GM23338 (cell line): ENCODE data around the gene MLLT10. TPM values are rescaled to one million over a fixed set of nuclear protein-coding genes. Genes with fewer than 3 reads are reported as not detected.

ENCODE experiments used
- ATAC-seq: fragments of 200-7000 bp; cut with Tn5 transposase; 3 replicates; pipeline ENCODE4 v1.9.1; 2020
- DNase-seq: peaks from one replicate; pipeline ENCODE4 v3.0.0-alpha.2; 2015; ENCODE audit warnings: low spot score
- H2AFZ ChIP-seq: fragments of 200-600 bp; sonication (generic); 2 replicates; pipeline ENCODE4 v1.8.0; 2016; ENCODE audit warnings: antibody characterized with exemption, mild to moderate bottlenecking, moderate library complexity
- H3F3A ChIP-seq: fragments of 200-600 bp; sonication (generic); replicated peaks from 2 replicates; pipeline ENCODE4 v1.8.0; 2017; ENCODE audit warnings: antibody characterized with exemption, mixed run types, low read depth
- H3K27ac ChIP-seq: fragments of 200-600 bp; sonication (generic); 2 replicates; pipeline ENCODE4 v1.6.1; 2016; ENCODE audit warnings: low read depth
- H3K27me3 ChIP-seq: fragments of 200-600 bp; sonication (generic); 2 replicates; pipeline ENCODE4 v1.8.0; 2016; ENCODE audit warnings: mild to moderate bottlenecking, mixed run types, moderate library complexity; ENCODE audit not compliant: insufficient read depth
- H3K36me3 ChIP-seq: fragments of 200-600 bp; sonication (generic); 2 replicates; pipeline ENCODE4 v1.8.0; 2016; ENCODE audit warnings: mild to moderate bottlenecking; ENCODE audit not compliant: insufficient read depth
- H3K4me1 ChIP-seq: fragments of 200-600 bp; sonication (generic); 2 replicates; pipeline ENCODE4 v1.8.0; 2016; ENCODE audit warnings: mild to moderate bottlenecking, moderate library complexity; ENCODE audit not compliant: insufficient read depth
- H3K4me2 ChIP-seq: fragments of 200-600 bp; sonication (generic); 2 replicates; pipeline ENCODE4 v1.7.1; 2017; ENCODE audit warnings: mixed run types
- H3K4me3 ChIP-seq: fragments of 200-600 bp; sonication (generic); 2 replicates; pipeline ENCODE4 v1.6.1; 2016; ENCODE audit warnings: mixed run types
- H3K79me2 ChIP-seq: fragments of 200-600 bp; sonication (generic); replicated peaks from 2 replicates; pipeline ENCODE4 v1.8.0; 2017; ENCODE audit warnings: mild to moderate bottlenecking; ENCODE audit not compliant: insufficient read depth
- H3K9me2 ChIP-seq: fragments of 200-600 bp; sonication (generic); 2 replicates; pipeline ENCODE4 v1.8.0; 2017; ENCODE audit not compliant: insufficient read depth
- H4K20me1 ChIP-seq: fragments of 200-600 bp; sonication (generic); replicated peaks from 2 replicates; pipeline ENCODE4 v1.8.0; 2017; ENCODE audit warnings: mild to moderate bottlenecking; ENCODE audit not compliant: insufficient read depth
- H3K27ac Mint-ChIP-seq: 2 replicates; pipeline ENCODE4 v1.8.0; 2020; ENCODE audit warnings: inconsistent platforms, mild to moderate bottlenecking, moderate library complexity, mixed read lengths
- H3K27me3 Mint-ChIP-seq: 3 replicates; pipeline ENCODE4 v1.8.0; 2022; ENCODE audit warnings: low read depth, mild to moderate bottlenecking, moderate library complexity, mixed read lengths, inconsistent platforms; ENCODE audit not compliant: insufficient read depth, poor library complexity
- H3K36me3 Mint-ChIP-seq: 3 replicates; pipeline ENCODE4 v1.8.0; 2021; ENCODE audit warnings: low read depth, mild to moderate bottlenecking, inconsistent platforms, moderate library complexity, mixed read lengths
- H3K4me1 Mint-ChIP-seq: 3 replicates; pipeline ENCODE4 v1.8.0; 2020; ENCODE audit warnings: mild to moderate bottlenecking, inconsistent platforms, mixed read lengths
- H3K4me3 Mint-ChIP-seq: 3 replicates; pipeline ENCODE4 v1.8.0; 2021; ENCODE audit warnings: moderate library complexity, mild to moderate bottlenecking, inconsistent platforms, mixed read lengths
- H3K9me3 Mint-ChIP-seq: 3 replicates; pipeline ENCODE4 v1.8.0; 2020; ENCODE audit warnings: moderate library complexity, mild to moderate bottlenecking, inconsistent platforms, mixed read lengths
- POLR2AphosphoS5 ChIP-seq: IDR thresholded peaks from 2 replicates; pipeline ENCODE4 v1.6.1; 2016; ENCODE audit warnings: antibody characterized with exemption, low read depth
- polyA plus RNA-seq: library from polyadenylated mRNA; unstranded; fragments of >200 nt; fragmentation: Nextera tagmentation; extraction: Ambion mirVana; gene quantifications from 2 replicates; pipeline ENCODE4 v1.2.1, GENCODE V29; 2016
- total RNA-seq: library from RNA; depleted of rRNA; stranded (reverse); fragments of >200 nt; shearing (Covaris generic); gene quantifications from 2 replicates; pipeline ENCODE4 v1.2.3, GENCODE V29; 2014
- TF ChIP-seq, protein P1 (sequence below): fragments of 250-450 bp; sonication (Bioruptor Pico); IDR thresholded peaks from 2 replicates; pipeline ENCODE4 v1.5.0; 2020; ENCODE audit warnings: mild to moderate bottlenecking, moderate library complexity
- TF ChIP-seq, protein P2 (sequence below), 2 experiments: fragments of 200-600 bp in 1 of 2; sonication (generic) in 1 of 2; conservative IDR thresholded peaks; 2 replicates each; pipeline versions ENCODE4 v1.5.1 to v1.6.1; 2016 to 2017; ENCODE audit warnings: antibody characterized with exemption in 2 of 2, low read depth in 2 of 2, mild to moderate bottlenecking in 2 of 2, moderate library complexity in 1 of 2

The MLLT10 gene
- total and polyA plus RNA-seq, 2 experiments from 2014 or later = 28.8 to 55.4 TPM

DNA sequence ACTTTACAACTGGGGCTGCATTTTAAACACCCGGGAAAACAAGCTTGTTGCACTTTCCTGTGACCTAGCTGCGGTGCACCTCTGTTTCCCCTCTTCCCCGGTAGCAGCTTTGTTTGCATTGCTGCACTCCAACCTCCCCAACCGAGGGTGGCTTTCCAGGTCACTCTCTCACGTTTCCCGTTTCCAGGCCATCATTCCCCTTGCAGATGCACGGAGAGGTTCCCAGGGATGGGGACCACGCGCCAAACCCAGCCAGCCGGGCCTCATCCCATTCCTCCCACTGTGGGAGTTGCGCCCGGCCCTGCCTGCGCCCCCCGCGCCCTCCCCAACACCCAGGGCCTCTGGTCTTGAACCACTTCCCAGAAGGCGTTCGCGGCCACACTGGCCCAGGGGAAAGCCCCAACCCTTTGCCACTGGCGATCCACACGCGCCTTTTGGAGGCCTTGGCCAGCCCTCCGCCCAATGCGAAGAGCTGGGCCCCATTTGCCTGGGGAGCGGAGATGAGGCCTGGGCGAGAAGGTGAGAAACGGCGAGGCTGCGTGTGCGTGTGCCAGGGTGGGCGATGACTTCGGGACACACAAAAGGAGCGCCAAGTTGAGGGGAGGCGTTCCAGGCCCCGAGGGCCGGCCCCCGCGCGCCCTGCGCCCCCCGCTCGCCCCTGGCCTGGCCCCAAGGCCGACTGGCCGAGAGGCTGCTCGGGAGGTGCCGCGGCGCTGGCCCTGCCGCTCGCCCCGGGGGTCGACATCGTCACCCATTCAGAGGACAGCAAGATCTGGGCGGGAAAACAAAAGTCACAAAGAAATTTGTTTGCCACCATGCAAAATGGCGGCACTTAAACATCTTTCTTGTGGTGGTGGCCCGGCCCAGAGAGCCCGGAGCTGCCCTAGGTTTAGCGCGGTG, 24.4 kb upstream of the MLLT10 start (continued):
- TF ChIP-seq, protein P1, sequence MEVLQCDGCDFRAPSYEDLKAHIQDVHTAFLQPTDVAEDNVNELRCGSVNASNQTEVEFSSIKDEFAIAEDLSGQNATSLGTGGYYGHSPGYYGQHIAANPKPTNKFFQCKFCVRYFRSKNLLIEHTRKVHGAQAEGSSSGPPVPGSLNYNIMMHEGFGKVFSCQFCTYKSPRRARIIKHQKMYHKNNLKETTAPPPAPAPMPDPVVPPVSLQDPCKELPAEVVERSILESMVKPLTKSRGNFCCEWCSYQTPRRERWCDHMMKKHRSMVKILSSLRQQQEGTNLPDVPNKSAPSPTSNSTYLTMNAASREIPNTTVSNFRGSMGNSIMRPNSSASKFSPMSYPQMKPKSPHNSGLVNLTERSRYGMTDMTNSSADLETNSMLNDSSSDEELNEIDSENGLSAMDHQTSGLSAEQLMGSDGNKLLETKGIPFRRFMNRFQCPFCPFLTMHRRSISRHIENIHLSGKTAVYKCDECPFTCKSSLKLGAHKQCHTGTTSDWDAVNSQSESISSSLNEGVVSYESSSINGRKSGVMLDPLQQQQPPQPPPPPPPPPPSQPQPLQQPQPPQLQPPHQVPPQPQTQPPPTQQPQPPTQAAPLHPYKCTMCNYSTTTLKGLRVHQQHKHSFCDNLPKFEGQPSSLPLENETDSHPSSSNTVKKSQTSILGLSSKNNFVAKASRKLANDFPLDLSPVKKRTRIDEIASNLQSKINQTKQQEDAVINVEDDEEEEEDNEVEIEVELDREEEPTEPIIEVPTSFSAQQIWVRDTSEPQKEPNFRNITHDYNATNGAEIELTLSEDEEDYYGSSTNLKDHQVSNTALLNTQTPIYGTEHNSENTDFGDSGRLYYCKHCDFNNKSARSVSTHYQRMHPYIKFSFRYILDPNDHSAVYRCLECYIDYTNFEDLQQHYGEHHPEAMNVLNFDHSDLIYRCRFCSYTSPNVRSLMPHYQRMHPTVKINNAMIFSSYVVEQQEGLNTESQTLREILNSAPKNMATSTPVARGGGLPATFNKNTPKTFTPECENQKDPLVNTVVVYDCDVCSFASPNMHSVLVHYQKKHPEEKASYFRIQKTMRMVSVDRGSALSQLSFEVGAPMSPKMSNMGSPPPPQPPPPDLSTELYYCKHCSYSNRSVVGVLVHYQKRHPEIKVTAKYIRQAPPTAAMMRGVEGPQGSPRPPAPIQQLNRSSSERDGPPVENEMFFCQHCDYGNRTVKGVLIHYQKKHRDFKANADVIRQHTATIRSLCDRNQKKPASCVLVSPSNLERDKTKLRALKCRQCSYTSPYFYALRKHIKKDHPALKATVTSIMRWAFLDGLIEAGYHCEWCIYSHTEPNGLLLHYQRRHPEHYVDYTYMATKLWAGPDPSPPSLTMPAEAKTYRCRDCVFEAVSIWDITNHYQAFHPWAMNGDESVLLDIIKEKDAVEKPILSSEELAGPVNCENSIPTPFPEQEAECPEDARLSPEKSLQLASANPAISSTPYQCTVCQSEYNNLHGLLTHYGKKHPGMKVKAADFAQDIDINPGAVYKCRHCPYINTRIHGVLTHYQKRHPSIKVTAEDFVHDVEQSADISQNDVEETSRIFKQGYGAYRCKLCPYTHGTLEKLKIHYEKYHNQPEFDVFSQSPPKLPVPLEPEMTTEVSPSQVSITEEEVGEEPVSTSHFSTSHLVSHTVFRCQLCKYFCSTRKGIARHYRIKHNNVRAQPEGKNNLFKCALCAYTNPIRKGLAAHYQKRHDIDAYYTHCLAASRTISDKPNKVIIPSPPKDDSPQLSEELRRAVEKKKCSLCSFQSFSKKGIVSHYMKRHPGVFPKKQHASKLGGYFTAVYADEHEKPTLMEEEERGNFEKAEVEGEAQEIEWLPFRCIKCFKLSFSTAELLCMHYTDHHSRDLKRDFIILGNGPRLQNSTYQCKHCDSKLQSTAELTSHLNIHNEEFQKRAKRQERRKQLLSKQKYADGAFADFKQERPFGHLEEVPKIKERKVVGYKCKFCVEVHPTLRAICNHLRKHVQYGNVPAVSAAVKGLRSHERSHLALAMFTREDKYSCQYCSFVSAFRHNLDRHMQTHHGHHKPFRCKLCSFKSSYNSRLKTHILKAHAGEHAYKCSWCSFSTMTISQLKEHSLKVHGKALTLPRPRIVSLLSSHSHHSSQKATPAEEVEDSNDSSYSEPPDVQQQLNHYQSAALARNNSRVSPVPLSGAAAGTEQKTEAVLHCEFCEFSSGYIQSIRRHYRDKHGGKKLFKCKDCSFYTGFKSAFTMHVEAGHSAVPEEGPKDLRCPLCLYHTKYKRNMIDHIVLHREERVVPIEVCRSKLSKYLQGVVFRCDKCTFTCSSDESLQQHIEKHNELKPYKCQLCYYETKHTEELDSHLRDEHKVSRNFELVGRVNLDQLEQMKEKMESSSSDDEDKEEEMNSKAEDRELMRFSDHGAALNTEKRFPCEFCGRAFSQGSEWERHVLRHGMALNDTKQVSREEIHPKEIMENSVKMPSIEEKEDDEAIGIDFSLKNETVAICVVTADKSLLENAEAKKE (CRISPR knock-in tag) = no peak
- TF ChIP-seq, protein P2, sequence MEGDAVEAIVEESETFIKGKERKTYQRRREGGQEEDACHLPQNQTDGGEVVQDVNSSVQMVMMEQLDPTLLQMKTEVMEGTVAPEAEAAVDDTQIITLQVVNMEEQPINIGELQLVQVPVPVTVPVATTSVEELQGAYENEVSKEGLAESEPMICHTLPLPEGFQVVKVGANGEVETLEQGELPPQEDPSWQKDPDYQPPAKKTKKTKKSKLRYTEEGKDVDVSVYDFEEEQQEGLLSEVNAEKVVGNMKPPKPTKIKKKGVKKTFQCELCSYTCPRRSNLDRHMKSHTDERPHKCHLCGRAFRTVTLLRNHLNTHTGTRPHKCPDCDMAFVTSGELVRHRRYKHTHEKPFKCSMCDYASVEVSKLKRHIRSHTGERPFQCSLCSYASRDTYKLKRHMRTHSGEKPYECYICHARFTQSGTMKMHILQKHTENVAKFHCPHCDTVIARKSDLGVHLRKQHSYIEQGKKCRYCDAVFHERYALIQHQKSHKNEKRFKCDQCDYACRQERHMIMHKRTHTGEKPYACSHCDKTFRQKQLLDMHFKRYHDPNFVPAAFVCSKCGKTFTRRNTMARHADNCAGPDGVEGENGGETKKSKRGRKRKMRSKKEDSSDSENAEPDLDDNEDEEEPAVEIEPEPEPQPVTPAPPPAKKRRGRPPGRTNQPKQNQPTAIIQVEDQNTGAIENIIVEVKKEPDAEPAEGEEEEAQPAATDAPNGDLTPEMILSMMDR (conservative IDR thresholded peaks at IDR 0.05; ENCODE audit: low read depth in 2 of 2) = no peak

DNA sequence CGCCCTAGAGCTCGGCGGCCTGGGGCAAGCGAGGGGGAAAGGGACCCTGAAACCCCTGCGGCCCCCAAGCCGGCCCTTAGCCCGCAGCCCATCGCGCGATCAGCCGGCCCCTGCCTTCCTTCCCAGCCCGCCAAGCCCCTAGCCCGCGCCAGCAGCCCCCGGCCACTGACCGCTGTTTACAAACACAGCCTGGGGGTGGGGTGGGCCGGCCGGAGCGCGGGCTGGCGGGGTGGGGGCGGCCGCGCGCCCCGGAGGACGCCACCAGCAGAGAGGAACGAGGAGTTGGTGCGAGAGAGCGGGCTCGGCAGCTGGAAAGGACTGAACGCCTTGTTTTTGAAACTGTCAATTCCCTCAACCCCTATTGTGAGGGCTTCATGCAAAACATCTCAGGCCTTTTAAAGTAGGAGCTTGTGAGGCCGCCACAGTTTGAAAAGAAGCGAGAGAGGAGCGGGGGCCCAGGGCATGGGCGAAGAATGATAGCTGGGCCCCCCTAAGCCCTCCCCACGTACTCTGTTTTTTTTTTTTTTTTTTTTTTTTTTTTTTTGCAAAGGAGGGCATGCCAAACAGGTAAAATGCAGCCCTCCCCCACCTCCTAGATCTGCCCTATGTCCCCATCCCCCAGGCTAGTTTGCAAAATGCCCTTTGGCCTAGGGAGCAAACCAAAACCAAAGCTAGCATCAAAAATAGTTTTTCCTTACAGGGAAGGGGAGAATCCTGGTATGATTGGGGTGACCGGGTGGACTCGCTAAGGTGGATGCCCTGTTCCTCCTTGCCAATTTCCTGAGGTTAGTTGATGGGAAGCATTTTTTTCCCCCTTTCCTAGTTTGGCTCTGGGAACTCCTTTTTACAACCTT, 23.6 kb upstream of the MLLT10 start:
- Histone ChIP-seq H3K4me1 (peaks cover 73% of the 10 kb centered on the region), H3F3A (peaks cover 10% of the 10 kb centered on the region; the same call in 1 of the 2 replicates), H3K9me2 (no peaks in the 10 kb centered on the region), H3K36me3 (no peaks in the 10 kb centered on the region), H3K4me2 (peak overlapping the region; percentile 85), H3K27me3 (peaks cover 53% of the 10 kb centered on the region), H2AFZ (no peak overlapping the region), H3K4me3 (peak overlapping the region; percentile 64), H3K79me2 (peaks cover 5% of the 10 kb centered on the region; the same call in 1 of the 2 replicates), H3K27ac (peak overlapping the region; percentile 79), H4K20me1 (no peaks in the 10 kb centered on the region)
- no peaks in the 10 kb centered on the region for H3K9me3 Mint-ChIP-seq
- H3K36me3 Mint-ChIP-seq = no peaks in the 10 kb centered on the region
- ATAC-seq (peak; percentile 38), DNase-seq (peak; percentile 86)
- H3K4me1 Mint-ChIP-seq = peaks cover 78% of the 10 kb centered on the region
- peaks cover 41% of the 10 kb centered on the region for H3K27me3 Mint-ChIP-seq
- H3K4me3 Mint-ChIP-seq = peak overlapping the region; percentile 78
- peak overlapping the region; percentile 92 for H3K27ac Mint-ChIP-seq
- TF ChIP-seq, protein P1 (CRISPR knock-in tag) = no peak
- TF ChIP-seq POLR2AphosphoS5 = no peak; the same call in 1 of the 2 replicates
